Keratinocyte (primary cell): Measurements from ENCODE around the gene PGM2L1. TPM values are rescaled to one million over a fixed set of nuclear protein-coding genes. Genes with fewer than 3 reads are reported as not detected.

Experiments
- DNase-seq: peaks from one replicate; pipeline ENCODE4 v3.0.0-alpha.2; 2011; ENCODE audit warnings: low read depth, missing footprints, low spot score
- FAIRE-seq: peaks from 2 replicates; lab custom pipeline; 2011; peaks lifted over from hg19 to GRCh38; lab: Jason Lieb, UNC
- H2AFZ ChIP-seq: 2 replicates; pipeline ENCODE4 v1.6.0; 2012; ENCODE audit warnings: low read length, control low read depth, inconsistent platforms; ENCODE audit not compliant: control insufficient read depth
- H3K27ac ChIP-seq: 2 replicates; pipeline ENCODE4 v1.5.1; 2011; ENCODE audit warnings: low read length; ENCODE audit not compliant: control insufficient read depth, insufficient read depth
- H3K27me3 ChIP-seq: 3 replicates; pipeline ENCODE4 v1.6.0; 2011; ENCODE audit warnings: low read length; ENCODE audit not compliant: control insufficient read depth, insufficient read depth; ENCODE audit errors: extremely low read depth
- H3K36me3 ChIP-seq, 2 experiments: 2 replicates in 1 of 2; 3 replicates in 1 of 2; pipeline ENCODE4 v1.5.1; 2011; ENCODE audit warnings: low read length in 2 of 2, mild to moderate bottlenecking in 1 of 2; ENCODE audit not compliant: control insufficient read depth in 2 of 2, insufficient read depth in 2 of 2; ENCODE audit errors: extremely low read depth in 1 of 2
- H3K4me1 ChIP-seq: 3 replicates; pipeline ENCODE4 v1.5.1; 2011; ENCODE audit warnings: low read length; ENCODE audit not compliant: control insufficient read depth, insufficient read depth; ENCODE audit errors: extremely low read depth
- H3K4me2 ChIP-seq: 3 replicates; pipeline ENCODE4 v1.6.0; 2011; ENCODE audit warnings: low read depth, low read length; ENCODE audit not compliant: control insufficient read depth, insufficient read depth; ENCODE audit errors: extremely low read depth
- H3K4me3 ChIP-seq, 3 experiments: fragments of 200-600 bp in 1 of 3; sonication (generic) in 1 of 3; 2 replicates in 2 of 3; 3 replicates in 1 of 3; pipeline ENCODE4 v1.5.1; 2011 to 2016; ENCODE audit warnings: low read length in 3 of 3, mild to moderate bottlenecking in 3 of 3, control low read depth in 2 of 3, inconsistent platforms in 1 of 3, low read depth in 1 of 3, mixed read lengths in 1 of 3, mixed run types in 1 of 3, moderate library complexity in 1 of 3; ENCODE audit not compliant: control insufficient read depth in 2 of 3, insufficient read depth in 2 of 3; ENCODE audit errors: extremely low read depth in 1 of 3
- H3K79me2 ChIP-seq: 2 replicates; pipeline ENCODE4 v1.6.0; 2012; ENCODE audit warnings: low read length; ENCODE audit not compliant: control insufficient read depth, insufficient read depth
- H3K9ac ChIP-seq: 3 replicates; pipeline ENCODE4 v1.6.0; 2011; ENCODE audit warnings: low read length; ENCODE audit not compliant: control insufficient read depth, insufficient read depth; ENCODE audit errors: extremely low read depth
- H3K9me1 ChIP-seq: 3 replicates; pipeline ENCODE4 v1.6.0; 2011; ENCODE audit warnings: low read length; ENCODE audit not compliant: control insufficient read depth, insufficient read depth; ENCODE audit errors: extremely low read depth
- H3K9me3 ChIP-seq: 2 replicates; pipeline ENCODE4 v1.5.1; 2012; ENCODE audit warnings: low read depth, low read length; ENCODE audit not compliant: control insufficient read depth
- H4K20me1 ChIP-seq: 3 replicates; pipeline ENCODE4 v1.6.0; 2011; ENCODE audit warnings: low read length; ENCODE audit not compliant: control insufficient read depth, insufficient read depth; ENCODE audit errors: extremely low read depth
- CTCF ChIP-seq, 3 experiments: IDR thresholded peaks in 1 of 3; conservative IDR thresholded peaks in 1 of 3; optimal IDR thresholded peaks in 1 of 3; 2 replicates in 2 of 3; 3 replicates in 1 of 3; pipeline versions ENCODE3 to v1.5.1; 2011; ENCODE audit warnings: low read length in 3 of 3, mild to moderate bottlenecking in 3 of 3, moderate library complexity in 2 of 3, control low read depth in 1 of 3, inconsistent platforms in 1 of 3; ENCODE audit not compliant: insufficient read depth in 2 of 3; ENCODE audit errors: extremely low read depth in 1 of 3
- EZH2 ChIP-seq: IDR thresholded peaks from one replicate; pipeline ENCODE4 v1.6.1; 2012; ENCODE audit warnings: inconsistent platforms, mild to moderate bottlenecking, low read length, moderate library complexity
- dilution Hi-C: fragments of 300-500 bp; cut with MboI; formaldehyde crosslinking; loops from one replicate; pipeline ENCODE4 v1.7.0; 2020; ENCODE audit warnings: low sequenced_read_pairs; ENCODE audit not compliant: extremely low pct_ligation_motif_present
- polyA plus RNA-seq, 5 experiments: library from polyadenylated mRNA; depleted of rRNA in 3 of 5; stranded (reverse) in 3 of 5; stranded (forward) in 1 of 5; unstranded in 1 of 5; fragments of >200 nt; gene quantifications; 1 replicate in 1 of 5; 2 replicates in 3 of 5; 3 replicates in 1 of 5; pipeline versions ENCODE4 v1.2.1 to v1.2.3, GENCODE V29; 2011 to 2012; ENCODE audit warnings: missing spikeins in 2 of 5, low read depth in 1 of 5, low replicate concordance in 1 of 5

The PGM2L1 gene
- polyA plus RNA-seq, 1 donor (not counting 4 experiments of a cell fraction or from before 2014, with no cell fraction given): 3.1 TPM

- Histone ChIP-seq H3K4me3 (no peak overlapping the region), H3K27me3 (no peaks in the 10 kb centered on the region), H3K9ac (no peak overlapping the region), H3K9me1 (no peaks in the 10 kb centered on the region), H3K27ac (no peak overlapping the region), H3K36me3 (no peaks in the 10 kb centered on the region), H3K4me2 (no peak overlapping the region), H3K79me2 (no peaks in the 10 kb centered on the region), H2AFZ (no peak overlapping the region), H4K20me1 (no peaks in the 10 kb centered on the region), H3K9me3 (peaks cover 2% of the 10 kb centered on the region), H3K4me1 (peaks cover 19% of the 10 kb centered on the region)
- TF ChIP-seq EZH2 (no peak), CTCF (optimal IDR thresholded peaks at IDR 0.05 in 1 of 3, IDR thresholded peaks at IDR 0.05 in 1 of 3, conservative IDR thresholded peaks at IDR 0.05 in 1 of 3; ENCODE audit: extremely low read depth in 1 of 3, insufficient read depth in 2 of 3, low read length in 3 of 3) (no peak)
- no peak for FAIRE-seq
- no peak for DNase-seq
- dilution Hi-C loops: no loop called here
Measured at GRCh38 chr11:74320538-74320937, 77.7 kb downstream of the PGM2L1 start.

GRCh38 chr11:74319139-74319816 is 79.0 kb downstream of the PGM2L1 start:
- no peak for TF ChIP-seq CTCF (optimal IDR thresholded peaks at IDR 0.05 in 1 of 3, IDR thresholded peaks at IDR 0.05 in 1 of 3, conservative IDR thresholded peaks at IDR 0.05 in 1 of 3; ENCODE audit: extremely low read depth in 1 of 3, insufficient read depth in 2 of 3, low read length in 3 of 3)
- TF ChIP-seq EZH2: no peak
- DNase-seq (peak; percentile 36), FAIRE-seq (peak; percentile 90)
- Histone ChIP-seq H3K4me2 (peak overlapping the region; percentile 39), H3K36me3 (no peaks in the 10 kb centered on the region), H3K9me1 (no peaks in the 10 kb centered on the region), H3K27me3 (no peaks in the 10 kb centered on the region), H3K4me3 (no peak overlapping the region), H3K9ac (no peak overlapping the region), H3K79me2 (no peaks in the 10 kb centered on the region), H3K9me3 (peaks cover 2% of the 10 kb centered on the region), H3K4me1 (peaks cover 19% of the 10 kb centered on the region), H4K20me1 (no peaks in the 10 kb centered on the region), H3K27ac (peak overlapping the region; percentile 56), H2AFZ (no peak overlapping the region)
- dilution Hi-C loops: no loop called here
